ENCODE measurements around the gene SLC22A31.
"Not testable (repeated sequence)": the region's sequence is repeated elsewhere in the genome, so short reads cannot be mapped to it uniquely, and the experiment has no call there.

The SLC22A31 gene

GRCh38 chr16:89200124-89200849 is at the start of gene SLC22A31:
SLC22A31 (minus strand) TSS chr16:89200537; CDS start chr16:89200501, 36 bp downstream.
- FAIRE-seq: no peak
- no peak for DNase-seq (ENCODE audit: insufficient read length, low spot score)

GRCh38 chr16:89248196-89248982 is 48.1 kb upstream of the SLC22A31 start:
- FAIRE-seq (no peak), DNase-seq (ENCODE audit: insufficient read length, low spot score) (no peak)

GRCh38 chr16:89247734-89248075 is 47.4 kb upstream of the SLC22A31 start:
- not testable (repeated sequence) for DNase-seq (ENCODE audit: insufficient read length, low spot score); FAIRE-seq

GRCh38 chr16:89246903-89247733 is 46.8 kb upstream of the SLC22A31 start:
- DNase-seq (ENCODE audit: insufficient read length, low spot score) (peak; percentile 91), FAIRE-seq (peak; percentile 89)

DNA sequence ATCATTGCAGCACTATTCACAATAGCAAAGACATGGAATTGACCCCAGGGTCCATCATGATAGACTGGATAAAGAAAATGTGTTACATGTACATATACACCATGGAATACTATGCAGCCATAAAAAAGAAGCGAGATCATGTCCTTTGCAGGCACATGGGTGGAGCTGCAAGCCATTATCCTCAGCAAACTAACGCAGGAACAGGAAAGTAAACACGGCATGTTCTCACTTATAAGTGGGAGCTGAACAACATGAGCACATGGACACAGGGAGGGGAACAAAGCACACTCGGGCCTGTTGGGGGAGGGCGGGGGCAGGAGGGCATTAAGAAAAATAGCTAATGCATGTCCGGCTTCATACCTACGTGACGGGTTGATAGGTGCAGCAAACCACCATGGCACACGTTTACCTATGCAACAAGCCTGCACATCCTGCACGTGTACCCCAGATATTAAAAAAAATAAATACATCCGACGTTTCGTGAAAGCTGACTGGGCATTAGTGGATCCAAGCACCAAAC is 46.1 kb upstream of the SLC22A31 start:
- no peak for FAIRE-seq
- DNase-seq (ENCODE audit: insufficient read length, low spot score): no peak

DNA sequence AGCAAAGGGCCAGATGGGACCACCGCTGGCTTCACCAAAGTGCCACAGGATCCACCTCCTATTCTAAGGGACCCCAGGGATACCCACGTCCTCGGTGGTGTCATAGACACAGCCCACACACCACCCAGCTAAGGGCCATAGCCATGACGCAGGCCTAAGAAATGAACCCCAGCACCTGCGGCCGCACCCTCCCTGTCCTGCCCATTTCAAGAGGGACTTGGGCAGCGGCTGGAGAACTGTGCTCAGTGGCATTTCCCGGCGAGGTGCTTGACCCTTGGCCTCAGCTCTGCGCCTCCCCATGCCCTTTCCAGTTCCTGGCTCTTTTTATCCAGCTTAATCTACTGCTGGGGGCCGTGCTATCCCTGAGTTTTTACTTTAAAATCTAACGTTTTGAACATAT is 44.4 kb upstream of the SLC22A31 start:
- DNase-seq (ENCODE audit: insufficient read length, low spot score): no peak
- FAIRE-seq: no peak

DNA sequence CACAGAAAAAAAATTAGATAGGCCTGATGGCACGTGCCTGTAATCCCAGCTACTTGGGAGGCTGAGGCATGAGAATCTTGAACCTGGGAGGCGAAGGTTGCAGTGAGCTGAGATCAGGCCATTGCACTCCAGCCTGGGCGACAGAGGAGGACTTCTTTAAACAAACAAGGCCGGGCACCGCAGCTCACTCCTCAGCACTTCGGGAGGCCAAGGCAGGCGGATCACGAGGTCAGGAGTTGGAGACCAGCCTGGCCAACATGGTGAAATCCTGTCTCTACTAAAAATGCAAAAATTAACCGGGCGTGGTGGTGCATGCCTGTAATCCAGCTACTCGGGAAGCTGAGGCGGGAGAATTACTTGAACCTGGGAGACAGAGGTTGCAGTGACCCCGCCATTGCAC is 43.9 kb upstream of the SLC22A31 start:
- not testable (repeated sequence) for DNase-seq (ENCODE audit: insufficient read length, low spot score); FAIRE-seq

- no peak for FAIRE-seq
- DNase-seq (ENCODE audit: insufficient read length, low spot score): no peak
These were observed 43.3 kb upstream of the SLC22A31 start for GRCh38 chr16:89243664-89244063.

- FAIRE-seq (no peak), DNase-seq (ENCODE audit: insufficient read length, low spot score) (no peak)
These were observed 42.5 kb upstream of the SLC22A31 start for GRCh38 chr16:89242795-89243200.

DNA sequence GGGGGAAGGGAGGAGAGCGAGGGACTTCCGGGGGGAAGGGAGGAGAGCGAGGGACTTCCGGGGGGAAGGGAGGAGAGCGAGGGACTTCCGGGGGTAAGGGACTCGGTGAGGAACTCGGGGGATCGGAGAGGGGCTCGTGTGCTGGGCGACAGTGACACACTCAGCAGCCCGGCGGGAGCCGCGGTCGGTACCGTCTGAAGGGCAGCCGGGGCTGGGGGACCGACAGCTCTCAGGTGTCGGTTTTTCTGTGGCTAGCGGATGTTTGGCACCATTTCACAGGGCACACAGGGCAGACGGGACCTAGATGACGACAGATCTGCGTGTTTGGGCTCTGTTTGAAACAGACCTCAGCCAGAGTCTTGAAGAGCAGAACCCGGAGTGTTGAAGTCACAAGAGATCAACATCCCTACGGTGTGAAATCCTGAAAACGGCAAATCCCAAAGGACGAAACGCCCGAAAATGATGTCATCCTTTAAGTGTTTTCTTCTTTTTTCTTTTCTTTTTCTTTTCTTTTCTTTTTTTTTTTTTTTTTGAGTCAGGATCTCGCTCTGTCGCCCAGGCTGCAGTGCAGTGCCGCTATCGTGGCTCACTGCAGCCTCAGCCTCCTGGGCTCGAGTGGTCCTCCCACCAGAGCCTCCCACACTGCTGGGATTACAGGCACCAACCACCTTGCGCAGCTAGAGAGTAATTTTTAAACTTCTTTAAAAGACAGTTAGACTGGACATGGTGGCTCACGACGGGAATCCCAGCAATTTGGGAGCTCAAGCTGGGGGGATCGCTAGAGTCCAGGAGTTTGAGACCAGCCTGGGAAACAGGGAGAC is 41.1 kb upstream of the SLC22A31 start:
- peak; percentile 74 for DNase-seq (ENCODE audit: insufficient read length, low spot score)
- FAIRE-seq: no peak

GRCh38 chr16:89237733-89238132 is 37.4 kb upstream of the SLC22A31 start:
- DNase-seq (ENCODE audit: insufficient read length, low spot score) (no peak), FAIRE-seq (no peak)

DNA sequence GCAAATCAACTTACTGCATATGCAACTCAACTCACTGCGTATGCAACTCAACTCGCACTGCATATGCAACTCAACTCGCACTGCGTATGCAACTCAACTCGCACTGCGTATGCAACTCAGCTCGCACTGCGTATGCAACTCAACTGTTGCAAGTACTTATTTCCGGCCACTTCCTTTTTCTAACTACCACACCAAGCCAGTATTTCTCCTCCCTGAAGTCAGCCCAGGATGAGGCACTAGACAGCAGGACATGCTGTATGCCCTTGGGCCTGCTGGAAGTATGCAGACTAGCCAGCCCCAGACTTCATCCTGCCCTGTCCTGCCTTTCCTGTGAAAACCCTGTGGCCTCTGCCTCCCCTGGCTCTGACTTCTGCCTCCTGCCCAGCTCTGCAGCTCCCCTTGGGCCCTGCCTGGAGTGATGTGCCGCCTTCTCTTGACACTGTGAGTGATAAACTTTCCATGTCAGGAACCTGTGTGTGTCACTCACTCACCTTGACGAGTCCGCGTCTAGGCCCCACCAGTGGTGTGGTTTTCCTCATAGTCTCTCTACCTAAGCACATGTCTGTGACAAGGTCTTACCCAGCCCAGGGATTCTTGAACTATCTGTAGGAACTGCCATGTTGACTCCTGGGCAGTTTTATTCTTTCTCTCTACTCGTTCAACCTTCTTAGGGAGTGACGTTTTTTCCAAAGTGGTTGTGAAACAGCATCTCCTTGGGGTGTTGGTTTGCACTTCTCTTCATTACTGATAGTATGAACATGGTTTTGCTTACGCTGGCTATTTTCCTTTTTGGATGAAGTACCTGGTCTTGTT is 33.5 kb upstream of the SLC22A31 start:
- no peak for DNase-seq (ENCODE audit: insufficient read length, low spot score)
- no peak for FAIRE-seq

DNA sequence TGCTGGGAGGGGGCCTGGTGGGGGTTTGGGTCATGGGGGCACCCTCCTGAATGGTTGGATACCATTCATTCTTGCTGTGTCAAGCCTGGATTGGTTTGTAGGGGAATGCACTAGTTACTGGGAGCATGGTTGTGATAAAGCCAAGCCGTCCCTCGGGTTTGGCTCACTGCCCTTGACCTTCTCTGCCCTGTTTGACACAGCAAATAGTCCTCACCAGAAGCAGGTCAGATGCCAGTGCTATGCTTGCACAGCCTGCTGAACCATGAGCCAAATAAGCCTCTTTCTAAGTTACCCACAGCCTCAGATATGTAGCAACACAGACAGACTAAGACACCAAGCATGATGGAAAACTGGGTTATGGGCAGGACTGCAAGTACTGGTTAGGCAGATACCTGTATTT is 31.8 kb upstream of the SLC22A31 start:
- no peak for FAIRE-seq
- no peak for DNase-seq (ENCODE audit: insufficient read length, low spot score)

- FAIRE-seq: no peak
- no peak for DNase-seq (ENCODE audit: insufficient read length, low spot score)
These were observed 29.9 kb upstream of the SLC22A31 start for GRCh38 chr16:89230255-89230654.

DNA sequence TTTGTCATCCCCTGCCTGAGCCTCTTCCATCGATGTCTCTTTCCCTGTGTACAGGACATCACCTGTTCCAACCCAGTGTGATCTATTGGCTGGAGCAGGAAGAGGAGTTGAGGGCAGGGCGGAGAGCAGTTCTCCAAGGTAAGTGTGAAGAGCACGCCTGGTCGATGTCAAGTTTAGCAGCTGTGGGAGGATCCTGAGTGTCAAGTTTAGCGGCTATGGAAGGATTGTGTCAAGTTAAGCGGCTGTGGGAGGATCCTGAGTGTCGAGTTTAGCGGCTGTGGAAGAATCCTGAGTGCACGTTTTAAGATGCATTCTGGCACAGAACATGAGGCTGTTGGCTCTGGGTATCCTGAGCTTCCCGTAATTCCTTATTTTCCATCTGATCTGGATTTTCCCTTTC is 24.3 kb upstream of the SLC22A31 start:
- no peak for FAIRE-seq
- DNase-seq (ENCODE audit: insufficient read length, low spot score): no peak

GRCh38 chr16:89222931-89223330 is 22.6 kb upstream of the SLC22A31 start:
- DNase-seq (ENCODE audit: insufficient read length, low spot score): no peak
- FAIRE-seq: no peak

DNA sequence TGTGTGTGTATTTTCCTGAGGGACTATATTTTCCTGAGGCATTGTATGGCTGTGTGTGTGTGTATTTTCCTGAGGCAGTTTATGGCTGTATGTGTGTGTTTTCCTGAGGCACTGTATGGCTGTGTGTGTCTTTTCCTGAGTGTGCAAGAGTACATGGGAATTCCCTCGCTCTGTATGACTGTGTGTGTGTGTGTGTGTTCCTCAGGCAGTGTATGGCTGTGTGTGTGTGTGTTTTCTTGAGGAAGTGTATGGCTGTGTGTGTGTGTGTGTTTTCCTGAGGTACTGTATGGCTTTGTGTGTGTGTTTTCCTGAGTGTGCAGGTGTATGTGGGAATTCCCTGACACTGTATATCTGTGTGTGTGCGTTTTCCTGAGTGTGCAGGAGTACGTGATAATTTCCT is 21.3 kb upstream of the SLC22A31 start:
- no peak for FAIRE-seq
- DNase-seq (ENCODE audit: insufficient read length, low spot score): no peak

DNA sequence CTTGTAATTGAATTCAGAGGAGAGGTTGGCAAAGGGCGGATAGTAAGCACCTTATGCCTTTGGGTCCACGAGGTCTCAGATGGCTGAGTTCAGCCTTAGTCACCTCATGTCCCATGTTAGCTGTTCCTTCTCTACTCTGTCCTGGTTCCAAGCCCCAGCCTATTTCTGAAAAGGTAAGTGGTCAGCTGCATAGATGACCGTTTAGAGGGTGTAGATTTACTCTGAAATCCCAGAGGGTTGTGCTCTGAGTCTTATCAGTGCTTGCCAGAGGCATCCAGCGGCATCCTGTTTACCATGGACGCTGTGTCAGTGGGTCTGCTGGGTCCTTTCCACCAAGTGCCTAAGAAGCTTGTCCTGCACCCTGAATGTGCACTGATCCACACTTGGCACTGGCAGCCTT is 19.0 kb upstream of the SLC22A31 start:
- FAIRE-seq (no peak), DNase-seq (ENCODE audit: insufficient read length, low spot score) (no peak)

GRCh38 chr16:89217388-89218191 is 17.3 kb upstream of the SLC22A31 start, which contains the start of gene ZNF778:
ZNF778 (plus strand) TSS chr16:89217703; CDS start chr16:89221128, 3,425 bp downstream.
- DNase-seq (ENCODE audit: insufficient read length, low spot score): peak; percentile 96
- peak; percentile 91 for FAIRE-seq

Measured in GM19239 (cell line).